Vagina (tissue), 2 donors: ENCODE results near the gene VSIG4.

Experiments
- CTCF ChIP-seq, 3 experiments: fragments of 450-650 bp in 2 of 3; fragments of 200-600 bp in 1 of 3; sonication (generic) in 1 of 3; IDR thresholded peaks; one replicate each; pipeline ENCODE4 v1.5.1; 2017 to 2019; ENCODE audit warnings: antibody characterized with exemption in 3 of 3, mild to moderate bottlenecking in 2 of 3, moderate library complexity in 2 of 3
- POLR2AphosphoS5 ChIP-seq, 2 donors: sonication (generic); formaldehyde crosslinking; IDR thresholded peaks; one replicate each; pipeline ENCODE4 v1.9.0; 2017; ENCODE audit warnings: antibody characterized with exemption in 2 of 2, mild to moderate bottlenecking in 2 of 2, low read depth in 1 of 2; ENCODE audit not compliant: insufficient read depth in 1 of 2

- no peak for TF ChIP-seq CTCF (IDR thresholded peaks at IDR 0.05)
- no peak for TF ChIP-seq POLR2AphosphoS5 (IDR thresholded peaks at IDR 0.05; ENCODE audit: insufficient read depth in 1 of 2, low read depth in 1 of 2)
Measured at GRCh38 chrX:66064261-66064660, 24.4 kb upstream of the VSIG4 start.
